NCI-H446 (cell line): ENCODE data around the gene GFER.
"Not testable (repeated sequence)": the region's sequence is repeated elsewhere in the genome, so short reads cannot be mapped to it uniquely, and the experiment has no call there.

Experiments
- DNase-seq, 2 experiments: peaks; one replicate each; lab custom pipeline; 2025; lab: John Stamatoyannopoulos, UW

GFER gene

DNA sequence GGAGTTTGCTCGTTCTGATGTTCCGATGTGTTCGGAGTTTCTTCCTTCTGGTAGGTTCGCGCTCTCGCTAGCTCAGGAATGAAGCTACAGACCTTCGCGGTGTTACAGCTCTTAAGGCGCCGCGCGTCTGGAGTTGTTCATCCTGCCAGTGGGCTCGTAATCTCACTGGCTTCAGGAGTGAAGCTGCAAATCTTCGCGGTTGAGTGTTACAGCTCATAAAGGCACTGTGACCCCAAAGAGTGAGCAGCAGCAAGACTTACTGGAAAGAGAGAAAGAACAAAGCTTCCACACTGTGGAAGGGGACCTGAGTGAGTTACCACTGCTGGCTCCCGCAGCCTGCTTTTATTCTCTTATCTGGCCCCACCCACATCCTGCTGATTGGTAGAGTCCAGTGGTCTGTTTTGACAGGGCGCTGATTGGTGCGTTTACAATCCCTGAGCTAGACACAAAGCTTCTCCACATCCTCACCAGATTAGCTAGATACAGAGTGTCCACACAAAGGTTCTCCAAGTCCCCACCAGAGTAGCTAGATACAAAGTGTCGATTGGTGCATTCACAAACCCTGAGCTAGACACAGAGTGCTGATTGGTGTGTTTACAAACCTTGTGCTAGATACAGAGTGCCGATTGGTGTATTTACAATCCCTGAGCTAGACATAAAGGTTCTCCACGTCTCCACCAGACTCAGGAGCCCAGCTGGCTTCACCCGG lies 26.4 kb upstream of the GFER start:
- not testable (repeated sequence) for DNase-seq

DNA sequence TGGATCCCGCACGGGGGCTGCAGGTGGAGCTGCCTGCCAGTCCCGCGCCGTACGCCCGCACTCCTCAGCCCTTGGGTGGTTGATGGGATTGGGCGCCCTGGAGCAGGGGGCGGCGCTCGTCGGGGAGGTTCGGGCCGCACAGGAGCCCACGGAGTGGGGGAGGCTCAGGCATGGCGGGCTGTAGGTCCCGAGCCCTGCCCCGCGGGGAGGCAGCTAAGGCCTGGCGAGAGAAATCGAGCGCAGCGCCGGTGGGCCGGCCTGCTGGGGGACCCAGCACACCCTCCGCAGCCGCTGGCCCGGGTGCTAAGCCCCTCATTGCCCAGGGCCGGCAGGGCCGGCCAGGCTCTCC lies 25.9 kb upstream of the GFER start:
- DNase-seq: not testable (repeated sequence)

GRCh38 chr16:1958715-1959268 lies 25.2 kb upstream of the GFER start:
- no peak for DNase-seq

- peak; percentile 44 to 91 for DNase-seq
Observed at GRCh38 chr16:1959269-1960039, 24.5 kb upstream of the GFER start, which contains the start of gene NDUFB10. NDUFB10 (plus strand) TSS chr16:1959538; CDS start chr16:1959625, 87 bp downstream.

DNA sequence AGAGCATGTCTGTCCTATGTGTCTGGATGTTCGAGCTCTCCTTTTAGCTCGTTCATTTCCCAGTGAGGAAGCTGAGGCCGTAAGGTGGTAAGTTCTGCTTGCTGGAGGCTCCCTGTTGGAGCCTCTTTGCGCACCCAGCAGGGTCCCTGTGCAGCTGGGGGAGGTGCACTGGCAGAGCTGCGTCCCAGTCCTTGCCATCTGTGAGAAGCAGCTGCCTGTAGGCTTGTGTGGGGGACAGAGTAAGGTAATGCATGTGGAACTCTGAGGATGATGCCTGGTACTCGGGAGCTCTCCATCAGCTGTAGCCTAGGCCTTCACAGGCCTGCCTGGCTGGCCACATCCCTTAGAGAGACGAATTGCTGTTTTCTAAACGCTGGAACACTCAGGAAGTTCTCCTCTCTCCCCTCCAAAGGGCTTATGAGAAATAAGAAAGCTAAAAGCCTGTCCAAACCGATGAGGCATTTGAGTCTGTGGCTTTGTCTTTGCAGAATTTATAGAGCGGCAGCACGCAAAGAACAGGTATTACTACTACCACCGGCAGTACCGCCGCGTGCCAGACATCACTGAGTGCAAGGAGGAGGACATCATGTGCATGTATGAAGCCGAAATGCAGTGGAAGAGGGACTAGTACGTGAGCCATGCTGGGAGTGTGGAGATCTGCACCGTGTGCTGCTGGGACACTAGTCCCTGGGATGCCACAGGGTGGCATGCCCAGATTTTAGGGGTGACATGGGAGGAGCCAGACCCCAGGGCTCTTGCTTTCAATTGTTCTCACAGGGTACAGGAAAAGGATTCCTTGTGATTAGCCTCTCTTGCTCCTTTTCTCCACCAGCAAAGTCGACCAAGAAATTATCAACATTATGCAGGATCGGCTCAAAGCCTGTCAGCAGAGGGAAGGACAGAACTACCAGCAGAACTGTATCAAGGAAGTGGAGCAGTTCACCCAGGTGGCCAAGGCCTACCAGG lies 23.0 kb upstream of the GFER start:
- DNase-seq: peak; percentile 60 to 73

- no peak for DNase-seq
Observed at GRCh38 chr16:1961651-1962067, 22.3 kb upstream of the GFER start.

- DNase-seq: not testable (repeated sequence)
Observed at GRCh38 chr16:1962161-1963153, 21.5 kb upstream of the GFER start.

GRCh38 chr16:1963806-1964505 lies 20.0 kb upstream of the GFER start:
- no peak for DNase-seq

DNA sequence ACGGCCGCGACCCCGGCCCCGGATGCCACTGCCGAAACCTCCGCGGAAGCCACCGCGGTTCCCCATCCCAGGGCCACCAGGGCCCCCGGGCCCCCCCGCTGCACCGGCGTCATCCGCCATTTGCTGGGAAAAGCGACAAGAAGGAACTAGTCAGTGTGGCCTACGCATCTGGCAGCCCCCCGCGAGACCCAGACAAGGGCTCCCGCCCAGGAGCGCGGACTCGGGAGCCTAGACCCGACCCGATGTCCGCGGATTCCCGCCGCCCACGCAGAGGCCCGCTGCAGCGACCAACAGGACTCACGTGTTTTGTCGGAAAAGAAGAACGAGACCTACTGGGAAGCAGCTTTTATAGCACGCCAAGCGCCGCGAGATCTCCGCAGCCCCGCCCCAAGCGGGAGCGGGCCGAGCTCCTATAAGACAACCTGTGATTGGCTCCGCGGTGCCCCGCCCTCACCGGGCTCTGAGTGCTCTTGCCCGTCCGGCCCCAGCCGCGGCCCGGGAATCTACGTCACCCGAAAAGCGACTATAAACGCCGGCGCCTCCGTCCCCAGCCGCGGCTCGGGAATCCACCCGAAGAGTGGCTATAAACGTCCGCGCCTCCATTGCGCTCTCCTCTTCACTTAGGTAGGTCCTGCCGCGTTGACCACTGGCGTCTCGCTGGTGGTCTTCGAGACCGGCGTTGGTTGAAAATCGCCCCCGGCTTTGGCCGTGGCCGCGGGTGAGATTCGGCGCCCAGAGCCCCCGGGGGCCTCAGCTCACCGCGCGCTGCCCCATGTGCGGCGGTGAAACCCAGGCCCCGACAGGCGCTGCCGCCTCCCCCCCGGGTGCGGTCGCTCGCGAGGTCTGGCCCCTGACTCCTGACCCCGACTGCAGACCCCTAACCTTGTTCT lies 19.2 kb upstream of the GFER start, which contains the start of gene RPS2:
Gene RPS2, minus strand, starts transcription at position 321 of the 890 bp plus-strand sequence. Its CDS starts 201 bp downstream, at position 120.
- peak; percentile 93 to 99 for DNase-seq

GRCh38 chr16:1965396-1966001 lies 18.5 kb upstream of the GFER start:
- DNase-seq: no peak

DNA sequence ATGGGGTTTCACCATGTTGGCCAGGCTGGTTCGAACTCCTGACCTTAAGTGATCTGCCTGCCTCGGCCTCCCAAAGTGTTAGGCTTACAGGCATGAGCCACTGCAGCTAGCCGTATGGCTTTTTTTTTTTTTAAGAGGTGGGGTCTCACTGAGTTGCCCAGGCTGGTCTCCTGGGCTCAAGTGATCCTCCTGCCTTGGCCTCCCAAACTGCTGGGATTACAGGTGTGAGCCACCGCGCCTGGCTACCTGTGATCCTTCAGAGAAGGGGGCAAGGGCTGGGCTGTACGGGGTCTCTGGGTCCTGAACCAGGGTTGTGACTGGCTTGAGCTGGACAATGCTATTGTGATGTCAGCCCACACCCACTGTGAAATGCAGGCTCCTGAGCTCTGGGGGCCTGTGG lies 17.5 kb upstream of the GFER start, which contains the start of gene RNF151:
Gene RNF151, plus strand, starts transcription at position 397 of the 400 bp plus-strand sequence. CDS start 26 bp downstream, outside the sequence.
- no peak for DNase-seq

DNA sequence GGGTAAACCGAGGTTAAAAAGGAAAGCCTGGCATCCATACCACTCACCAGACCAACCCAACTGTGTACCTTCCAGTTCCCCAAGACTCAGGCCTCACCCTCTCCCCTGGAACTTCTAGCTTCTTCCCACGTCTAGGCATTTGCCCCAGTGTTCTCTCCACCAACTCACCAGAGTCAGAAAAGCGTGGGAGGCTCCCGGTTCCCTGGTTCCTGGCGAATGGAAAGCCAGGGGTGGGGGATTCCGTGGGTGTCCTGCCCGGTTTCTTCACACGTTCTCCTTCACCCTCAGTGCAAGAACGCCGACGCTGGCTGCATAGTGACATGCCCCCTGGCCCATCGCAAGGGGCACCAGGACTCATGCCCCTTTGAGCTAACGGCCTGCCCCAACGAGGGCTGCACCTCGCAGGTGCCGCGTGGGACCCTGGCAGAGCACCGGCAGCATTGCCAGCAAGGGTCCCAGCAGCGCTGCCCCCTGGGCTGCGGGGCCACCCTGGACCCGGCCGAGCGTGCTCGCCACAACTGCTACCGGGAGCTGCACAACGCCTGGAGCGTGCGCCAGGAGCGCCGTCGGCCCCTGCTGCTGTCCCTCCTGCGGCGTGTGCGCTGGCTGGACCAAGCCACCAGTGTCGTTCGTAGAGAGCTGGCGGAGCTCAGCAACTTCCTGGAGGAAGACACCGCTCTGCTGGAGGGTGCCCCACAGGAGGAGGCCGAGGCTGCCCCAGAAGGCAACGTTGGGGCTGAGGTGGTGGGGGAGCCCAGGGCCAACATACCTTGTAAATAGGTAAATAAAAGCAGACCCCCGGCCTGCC lies 15.6 kb upstream of the GFER start:
- no peak for DNase-seq

DNA sequence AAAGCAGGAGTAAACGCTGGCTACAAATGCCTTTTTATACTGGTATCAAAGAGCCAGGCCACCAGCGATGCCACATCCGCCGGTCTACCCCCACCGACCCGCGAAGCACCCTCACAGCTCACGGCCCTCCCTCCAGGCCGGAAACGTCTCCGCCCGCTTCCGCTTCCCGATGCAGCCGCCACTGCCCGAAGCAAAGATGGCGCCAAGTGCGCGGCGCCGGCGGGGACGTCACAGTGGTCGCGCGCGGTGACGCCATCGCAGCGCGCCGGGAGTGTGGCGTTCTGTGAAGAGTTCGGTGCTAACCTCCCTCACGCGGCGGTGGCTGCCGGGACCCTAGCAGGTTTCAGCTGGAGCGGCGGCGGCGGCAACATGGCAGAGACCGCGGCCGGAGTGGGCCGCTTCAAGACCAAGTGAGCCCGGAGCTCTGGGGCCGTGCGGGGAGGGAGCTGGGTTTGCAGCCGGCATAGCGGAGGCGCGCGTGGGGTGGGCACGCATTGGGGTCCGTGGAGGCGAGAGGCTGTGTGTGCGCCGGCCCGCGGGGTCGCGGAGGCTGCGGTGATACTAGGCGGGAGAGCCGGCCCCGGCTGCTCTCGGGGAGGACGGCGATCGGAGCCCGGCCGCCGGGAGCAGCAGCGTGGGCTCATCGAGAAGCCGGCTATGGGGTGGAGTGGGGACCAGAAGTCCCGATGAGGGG lies 12.1 kb upstream of the GFER start, which contains the start of gene TBL3:
Gene TBL3, plus strand, starts transcription at position 258 of the 694 bp plus-strand sequence. Its CDS starts 112 bp downstream, at position 370.
- peak; percentile 84 to 94 for DNase-seq

DNA sequence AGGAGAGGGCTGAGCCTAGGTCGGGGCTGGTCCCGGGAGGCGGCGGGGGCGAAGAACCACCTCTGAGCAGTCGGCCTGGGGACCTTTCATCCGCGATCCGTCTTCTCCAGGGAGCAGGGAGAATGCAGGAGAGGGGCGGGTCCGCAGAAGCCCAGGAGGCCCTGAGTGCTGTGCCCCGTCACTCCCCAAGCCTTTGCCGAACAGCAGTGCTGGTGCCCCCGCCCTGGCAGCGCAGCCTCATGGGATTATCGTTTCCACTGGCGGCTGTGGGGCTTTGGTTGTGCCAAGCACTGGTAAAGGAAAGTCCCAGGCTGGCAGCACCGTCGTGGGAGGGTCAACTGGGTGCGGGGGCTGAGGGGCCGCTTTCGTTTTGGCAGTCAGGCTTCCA lies 11.5 kb upstream of the GFER start:
- no peak for DNase-seq

- no peak for DNase-seq
Observed at GRCh38 chr16:1973461-1974156, 10.4 kb upstream of the GFER start.
